Activated effector memory CD4-positive, alpha-beta T cell treated with anti-CD3 and anti-CD28 coated beads, Interleukin-2, amount 50 U/mL, for 16 hours (primary cell): ENCODE results near the gene SCN3B.
A peak's percentile ranks its signal among the peaks of the same experiment; 100 is the strongest.

Experiments
- DNase-seq: peaks from one replicate; pipeline ENCODE4 v3.0.0-alpha.2; 2020

Gene SCN3B

DNA sequence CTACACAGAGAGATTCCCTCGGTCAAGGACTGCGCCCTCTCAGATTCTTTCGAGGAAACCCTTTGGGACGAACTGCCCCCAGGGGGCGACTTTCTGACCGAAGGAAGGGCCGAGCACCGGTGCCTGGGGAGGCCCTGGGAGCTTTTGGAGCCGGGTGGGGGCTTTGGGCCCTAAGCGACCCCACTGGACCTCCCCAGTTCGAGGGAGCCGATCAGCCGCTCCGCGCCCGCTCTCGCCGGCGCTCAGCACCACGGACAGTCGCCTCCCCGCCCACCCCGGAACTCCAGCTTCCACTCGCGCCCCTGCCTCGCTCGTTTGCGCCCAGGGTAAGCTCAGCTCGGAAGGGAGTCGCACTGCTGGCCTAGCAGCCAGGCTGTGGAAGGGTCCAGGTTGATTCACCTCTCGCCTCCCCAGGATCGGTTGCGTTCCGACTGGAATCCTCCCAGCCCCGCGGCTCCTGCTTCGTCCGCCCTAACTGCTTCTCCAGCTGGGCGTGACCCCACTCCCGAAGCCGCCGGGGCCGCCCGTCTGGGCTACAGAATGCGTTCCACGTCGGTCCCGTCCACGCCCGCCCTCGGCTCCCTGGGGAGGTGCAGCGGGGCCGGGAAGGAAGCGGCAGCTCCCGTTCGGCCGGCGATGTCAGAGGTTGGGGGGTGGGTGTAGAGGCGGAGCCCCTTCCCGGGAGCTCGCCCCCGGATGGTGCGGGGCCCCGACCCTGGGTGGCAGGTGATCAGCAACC lies 428 bp downstream of the SCN3B start:
- peak; percentile 64 for DNase-seq

- no peak for DNase-seq
Measured at GRCh38 chr11:123653483-123653826, 969 bp downstream of the SCN3B start.

GRCh38 chr11:123652599-123652998 lies 1.8 kb downstream of the SCN3B start:
- DNase-seq: no peak

DNA sequence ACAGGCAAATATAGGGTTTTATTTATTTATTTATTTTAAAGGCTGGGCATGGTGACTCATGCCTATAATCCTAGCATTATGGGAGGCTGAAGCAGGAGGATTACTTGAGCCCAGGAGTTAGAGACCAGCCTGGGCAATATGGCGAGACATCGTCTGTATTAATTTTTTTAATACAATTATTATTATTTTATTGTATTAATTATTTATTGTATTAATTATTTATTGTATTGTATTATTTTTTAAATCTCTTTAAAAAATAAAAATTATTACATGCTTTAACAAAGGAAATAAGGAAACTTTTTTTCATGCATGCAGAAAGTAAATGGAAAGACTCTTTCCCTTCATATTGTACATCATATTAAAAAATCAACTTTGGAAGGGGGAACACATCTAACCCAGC lies 3.5 kb downstream of the SCN3B start:
- DNase-seq: no peak

- no peak for DNase-seq
Measured at GRCh38 chr11:123645286-123645975, 9.0 kb downstream of the SCN3B start.

DNA sequence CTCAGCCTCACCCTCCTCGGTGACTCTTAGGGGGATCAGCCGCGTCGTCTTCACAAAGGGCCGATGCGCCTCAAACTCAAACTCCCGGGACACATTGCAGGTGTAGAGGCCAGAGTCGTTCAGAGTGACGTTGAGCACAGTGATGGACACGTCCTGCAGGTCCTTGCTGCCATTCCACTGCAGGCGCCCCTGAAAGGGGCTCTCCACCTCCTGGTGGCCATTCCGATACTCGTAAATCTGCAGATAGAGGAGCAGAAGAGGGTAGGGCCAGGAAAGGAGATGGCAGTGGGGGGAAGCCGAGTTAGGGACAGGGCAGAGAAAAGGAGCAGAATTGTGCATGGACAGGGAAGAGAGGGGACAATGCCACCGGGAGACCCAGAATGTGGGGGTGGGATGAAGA lies 12.0 kb downstream of the SCN3B start:
- no peak for DNase-seq

DNA sequence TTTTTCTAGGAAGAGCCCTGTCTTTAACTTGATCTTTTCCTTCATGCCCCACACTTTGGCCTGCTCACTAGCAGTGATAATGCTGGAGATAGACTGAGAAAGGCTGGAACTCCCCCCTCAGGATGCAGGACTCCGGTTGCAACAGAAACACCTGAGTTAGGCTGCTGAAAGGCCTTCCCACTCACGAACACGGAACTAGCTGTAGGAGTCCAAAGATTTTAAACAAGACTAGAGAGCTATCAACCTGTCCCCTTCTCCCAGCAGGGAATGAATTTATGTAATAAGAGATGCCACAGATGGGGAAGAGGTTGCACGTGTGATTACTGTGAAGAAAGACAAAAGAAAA lies 13.0 kb downstream of the SCN3B start:
- no peak for DNase-seq

DNA sequence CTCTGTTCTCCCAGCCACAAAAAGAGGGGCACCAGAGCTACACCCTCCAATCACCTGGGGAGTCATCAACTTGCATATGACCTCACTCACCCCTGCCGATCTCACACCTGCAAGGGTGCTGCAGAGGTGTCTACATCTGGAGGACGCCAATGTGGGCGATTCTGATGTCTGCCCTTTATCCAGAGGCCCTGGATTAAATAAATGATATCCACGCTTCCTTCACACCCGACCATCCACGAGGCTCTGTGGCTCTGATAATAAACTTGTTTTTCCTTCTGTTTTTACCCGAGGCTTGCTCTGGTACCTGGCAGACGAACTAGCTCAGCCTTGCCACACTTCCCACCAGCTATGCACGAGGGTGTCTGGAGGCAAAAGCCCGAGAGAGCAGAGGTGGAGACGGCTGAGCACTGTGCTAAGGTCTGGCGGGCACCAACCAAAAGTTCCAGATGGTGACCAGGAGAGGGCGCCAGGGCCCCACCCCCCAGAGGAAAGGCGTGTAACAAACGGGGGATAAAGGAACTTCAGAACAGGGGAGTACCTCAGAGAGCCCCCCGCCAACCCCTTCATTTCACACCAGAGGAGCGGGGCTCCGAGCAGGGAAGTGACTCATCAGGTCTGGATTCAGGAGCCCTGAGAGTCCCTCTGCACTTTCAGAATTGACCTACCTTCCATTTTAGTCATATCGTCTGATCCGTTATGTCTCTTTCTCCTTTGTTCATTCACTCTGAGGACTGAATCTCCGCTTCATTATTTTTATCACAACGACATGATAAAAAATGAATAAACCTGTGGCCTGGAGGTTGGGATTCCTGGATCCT lies 13.5 kb downstream of the SCN3B start:
- peak; percentile 72 for DNase-seq

DNA sequence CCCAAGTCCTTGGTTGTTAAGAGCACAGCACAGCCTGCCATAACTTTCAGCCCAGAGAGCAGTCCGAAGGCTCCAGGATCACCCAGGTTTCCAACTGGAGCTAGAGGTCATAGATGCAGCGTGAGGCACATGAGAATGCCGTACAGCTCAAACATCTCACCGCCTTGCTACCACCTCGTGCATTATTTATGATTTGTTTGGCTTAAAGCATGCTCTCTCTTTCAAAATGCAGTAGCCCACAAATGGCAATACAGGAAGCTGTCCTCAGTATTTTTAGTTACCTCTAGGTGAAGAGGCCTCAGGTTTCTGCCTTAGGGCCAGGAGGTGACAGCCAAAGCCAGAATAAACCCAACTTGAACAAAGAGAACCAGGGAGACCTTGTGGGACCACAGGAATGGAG lies 14.4 kb downstream of the SCN3B start:
- DNase-seq: no peak

GRCh38 chr11:123630126-123630608 lies 24.3 kb downstream of the SCN3B start:
- DNase-seq: no peak

DNA sequence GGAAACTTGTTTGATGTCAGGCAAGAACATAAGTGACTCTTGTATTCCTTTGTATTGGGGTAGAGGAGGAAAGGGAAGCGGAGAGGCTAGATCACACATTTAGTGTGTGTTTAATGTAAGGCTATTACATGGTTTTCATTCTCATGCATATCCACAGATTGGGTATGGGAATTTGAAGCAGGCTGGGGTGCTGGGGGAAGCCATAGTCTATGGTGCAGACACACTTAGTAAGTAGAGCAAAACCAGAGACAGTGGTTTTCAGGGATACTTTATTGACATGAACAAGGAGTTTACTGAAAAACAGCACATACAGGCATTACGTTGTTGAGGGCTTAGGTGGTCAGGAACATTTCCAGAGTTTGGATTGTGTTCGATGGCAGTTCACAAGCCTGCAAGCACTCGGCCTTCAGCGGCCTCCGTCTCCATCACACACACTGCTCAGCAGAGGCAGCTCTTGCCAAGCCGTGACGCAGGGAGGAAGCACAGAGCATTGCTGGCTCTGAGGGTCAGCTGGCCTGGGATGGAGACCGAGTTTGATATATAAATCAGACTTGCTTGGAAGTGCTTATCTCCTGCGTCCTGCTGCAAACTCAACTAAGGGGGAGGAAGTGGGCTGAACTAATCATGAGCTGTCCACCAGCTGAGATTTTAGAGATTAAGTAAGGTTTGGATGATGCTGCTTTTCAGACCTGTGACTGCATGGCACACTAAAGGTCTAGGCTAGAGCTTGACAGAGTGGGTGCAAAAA lies 25.3 kb downstream of the SCN3B start:
- DNase-seq: no peak

GRCh38 chr11:123624974-123625373 lies 29.4 kb downstream of the SCN3B start:
- DNase-seq: no peak

GRCh38 chr11:123622576-123622975 lies 31.8 kb downstream of the SCN3B start:
- DNase-seq: no peak

DNA sequence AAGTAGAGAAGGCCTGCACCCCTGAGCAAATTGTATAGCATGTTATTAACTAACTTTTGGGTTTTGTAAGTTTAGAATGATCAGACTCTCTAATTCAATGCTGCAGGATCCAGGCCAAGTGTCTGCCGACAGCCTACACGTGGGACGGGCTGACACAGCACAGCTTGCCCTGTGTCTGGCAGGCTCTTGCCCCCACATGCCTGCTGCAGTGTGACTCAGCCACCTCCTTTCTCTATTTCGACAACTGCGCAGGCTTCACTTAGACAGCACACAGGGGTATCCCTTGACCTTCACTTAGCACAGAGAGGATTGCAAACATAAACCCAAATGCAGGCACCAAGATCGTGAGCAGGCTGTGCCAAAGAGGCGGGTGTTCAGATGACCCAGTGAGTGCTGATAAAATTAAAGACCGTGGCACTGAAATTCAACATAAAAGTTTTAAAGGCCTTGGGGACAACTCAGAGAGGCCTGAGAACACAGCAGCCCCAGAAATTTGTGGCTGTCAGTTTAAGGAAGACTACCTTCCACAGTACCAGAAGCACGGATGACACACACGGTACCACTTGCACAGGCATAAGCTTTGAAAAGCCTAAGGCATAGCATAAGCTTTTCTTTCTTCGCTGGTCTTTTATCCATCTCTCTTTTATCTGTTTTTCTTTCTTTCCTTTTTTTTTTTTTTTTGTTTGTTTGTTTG lies 37.8 kb downstream of the SCN3B start:
- DNase-seq: no peak

DNA sequence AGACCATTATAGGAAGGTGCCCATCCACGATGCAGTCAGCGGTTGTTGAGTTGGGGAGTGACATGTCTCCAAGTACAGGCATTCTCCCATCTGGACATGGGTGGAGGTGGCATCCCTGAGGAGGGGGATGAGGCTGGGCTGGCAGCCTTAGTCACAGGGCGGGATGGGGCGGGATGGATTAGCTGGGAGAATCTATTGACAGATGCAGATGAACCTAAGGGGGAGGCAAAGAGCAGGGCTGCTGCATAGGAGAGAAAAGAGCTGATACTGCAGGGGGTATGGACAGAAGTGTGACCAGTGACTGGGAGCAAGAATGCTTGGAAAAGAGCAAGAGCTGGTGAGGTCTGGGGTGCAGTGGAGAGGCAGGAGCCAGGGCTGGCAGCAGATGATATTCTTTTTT lies 42.7 kb downstream of the SCN3B start:
- DNase-seq: no peak

DNA sequence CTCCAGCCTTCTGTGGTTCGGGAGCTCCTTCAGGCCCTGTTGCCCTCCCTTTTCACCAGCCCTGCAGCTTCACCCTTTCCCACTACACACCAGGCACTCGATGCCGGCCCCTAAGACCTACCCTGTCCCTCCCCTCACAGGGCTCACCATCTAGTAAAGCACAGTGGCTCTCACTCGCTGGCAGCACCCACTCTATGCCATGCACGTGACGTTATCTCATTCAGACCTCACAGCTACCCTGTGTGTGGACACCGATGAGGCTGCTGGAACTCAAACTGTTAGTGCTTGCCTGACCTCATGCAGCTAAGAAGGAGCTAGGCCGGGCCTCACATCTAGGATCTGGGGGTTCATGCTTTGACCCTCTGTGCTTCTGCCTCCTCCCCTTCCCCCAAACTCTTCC lies 45.5 kb downstream of the SCN3B start:
- no peak for DNase-seq

- DNase-seq: no peak
Measured at GRCh38 chr11:123608371-123608770, 46.1 kb downstream of the SCN3B start.

GRCh38 chr11:123607781-123608180 lies 46.6 kb downstream of the SCN3B start:
- no peak for DNase-seq

GRCh38 chr11:123603666-123604065 lies 50.8 kb downstream of the SCN3B start:
- no peak for DNase-seq

DNA sequence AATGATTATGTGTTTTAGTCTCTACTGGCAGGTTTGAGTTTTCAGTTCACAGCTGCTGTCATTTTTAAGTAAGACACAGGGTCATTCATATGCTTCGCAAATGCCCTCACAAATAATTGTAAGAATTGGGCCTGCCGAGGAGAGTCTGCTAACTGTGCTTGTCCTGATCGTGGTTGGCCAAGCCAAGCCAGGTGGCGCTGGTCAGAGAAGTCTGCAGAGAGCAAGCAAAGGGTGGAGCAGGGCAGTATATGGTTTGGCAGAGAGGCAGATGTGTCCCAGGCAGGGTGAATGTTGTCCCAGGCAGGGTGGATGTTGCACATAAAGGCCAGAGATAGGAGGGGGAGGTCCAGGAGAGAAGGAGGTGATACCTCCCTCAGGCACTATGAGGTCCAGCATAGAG lies 52.7 kb downstream of the SCN3B start:
- DNase-seq: no peak

- DNase-seq: no peak
Measured at GRCh38 chr11:123601136-123601535, 53.3 kb downstream of the SCN3B start.

GRCh38 chr11:123597859-123598258 lies 56.6 kb downstream of the SCN3B start:
- DNase-seq: no peak

DNA sequence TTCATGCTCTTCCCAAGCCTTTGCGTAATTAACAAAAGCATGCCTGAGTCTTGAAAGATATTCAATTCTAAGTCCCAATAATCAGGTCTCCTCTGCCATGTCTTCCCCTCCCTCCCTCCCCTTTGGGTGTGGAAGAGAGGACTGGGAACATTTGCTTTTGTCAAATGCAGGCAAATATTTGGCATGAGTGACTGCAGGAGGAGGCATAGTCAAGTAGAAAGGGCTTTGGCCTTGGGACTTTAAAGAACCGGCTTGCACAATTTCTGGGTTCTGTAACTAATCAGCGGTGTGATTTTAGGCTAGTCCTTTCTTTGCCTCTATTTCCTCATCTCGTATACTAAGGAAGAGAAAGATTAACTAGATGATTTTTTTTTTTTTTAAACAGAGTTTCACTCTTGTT lies 59.5 kb downstream of the SCN3B start:
- no peak for DNase-seq
